ENCODE measurements around the gene PLCG1.

Gene PLCG1

DNA sequence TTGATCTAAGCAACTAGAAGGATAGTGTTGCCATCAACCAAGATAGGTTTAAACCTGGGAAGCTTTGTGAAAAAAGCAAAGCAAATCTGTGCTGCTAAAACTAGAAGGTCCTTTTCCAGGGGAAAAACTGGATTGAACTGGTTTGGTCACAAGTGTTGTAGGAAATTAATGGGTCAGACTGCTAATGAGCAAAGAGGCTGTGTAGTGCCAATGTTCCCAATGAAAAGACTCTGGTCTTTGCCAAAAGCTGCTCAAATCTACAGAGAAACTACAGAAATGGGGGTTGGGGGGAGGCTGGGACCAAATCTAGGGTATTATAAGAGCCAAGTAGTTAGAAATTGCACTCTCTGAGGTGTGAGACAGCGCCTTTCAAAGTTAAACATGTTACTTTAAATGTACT lies 85.0 kb downstream of the PLCG1 start:
- TF ChIP-seq, protein P1, sequence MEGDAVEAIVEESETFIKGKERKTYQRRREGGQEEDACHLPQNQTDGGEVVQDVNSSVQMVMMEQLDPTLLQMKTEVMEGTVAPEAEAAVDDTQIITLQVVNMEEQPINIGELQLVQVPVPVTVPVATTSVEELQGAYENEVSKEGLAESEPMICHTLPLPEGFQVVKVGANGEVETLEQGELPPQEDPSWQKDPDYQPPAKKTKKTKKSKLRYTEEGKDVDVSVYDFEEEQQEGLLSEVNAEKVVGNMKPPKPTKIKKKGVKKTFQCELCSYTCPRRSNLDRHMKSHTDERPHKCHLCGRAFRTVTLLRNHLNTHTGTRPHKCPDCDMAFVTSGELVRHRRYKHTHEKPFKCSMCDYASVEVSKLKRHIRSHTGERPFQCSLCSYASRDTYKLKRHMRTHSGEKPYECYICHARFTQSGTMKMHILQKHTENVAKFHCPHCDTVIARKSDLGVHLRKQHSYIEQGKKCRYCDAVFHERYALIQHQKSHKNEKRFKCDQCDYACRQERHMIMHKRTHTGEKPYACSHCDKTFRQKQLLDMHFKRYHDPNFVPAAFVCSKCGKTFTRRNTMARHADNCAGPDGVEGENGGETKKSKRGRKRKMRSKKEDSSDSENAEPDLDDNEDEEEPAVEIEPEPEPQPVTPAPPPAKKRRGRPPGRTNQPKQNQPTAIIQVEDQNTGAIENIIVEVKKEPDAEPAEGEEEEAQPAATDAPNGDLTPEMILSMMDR (IDR thresholded peaks at IDR 0.05), result no peak

DNA sequence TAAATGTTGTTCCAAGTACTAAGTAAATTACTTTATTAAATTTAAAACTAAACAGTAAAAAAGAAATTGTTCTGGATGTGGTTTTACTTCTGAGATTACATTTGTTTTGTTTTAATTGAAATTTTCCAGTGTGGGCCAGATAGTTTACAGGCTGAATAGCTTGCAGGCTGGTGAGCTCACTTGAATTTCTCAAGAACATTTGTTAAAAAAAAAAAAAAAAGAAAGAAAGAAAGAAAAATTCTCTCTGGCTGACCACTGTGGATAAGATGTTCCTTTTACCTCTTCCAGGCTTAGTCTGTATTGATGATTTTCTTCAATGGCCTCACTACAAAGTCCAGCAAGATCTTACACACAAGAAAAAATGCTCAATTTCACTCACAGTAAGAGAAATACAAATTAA lies 85.4 kb downstream of the PLCG1 start:
- TF ChIP-seq, protein P1 (IDR thresholded peaks at IDR 0.05), result no peak

DNA sequence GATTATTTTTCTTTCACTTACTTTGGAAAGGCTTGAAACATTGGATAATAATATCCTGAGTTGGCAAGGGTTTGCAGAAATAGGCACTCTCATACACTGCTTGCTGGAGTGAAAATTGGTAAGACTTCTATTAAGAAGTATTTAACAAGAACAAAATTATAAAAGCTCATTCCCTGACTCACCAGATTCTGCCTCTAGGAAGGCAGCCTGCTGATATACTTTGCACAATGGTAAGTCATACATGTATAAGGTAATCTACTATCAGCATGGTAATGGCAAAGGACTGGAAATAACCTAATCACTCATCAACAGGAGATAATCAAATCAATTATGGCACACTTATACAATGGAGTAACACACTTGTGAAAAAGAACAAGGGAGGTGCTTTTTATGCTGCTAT lies 85.8 kb downstream of the PLCG1 start:
- TF ChIP-seq, protein P1 (IDR thresholded peaks at IDR 0.05), result no peak

DNA sequence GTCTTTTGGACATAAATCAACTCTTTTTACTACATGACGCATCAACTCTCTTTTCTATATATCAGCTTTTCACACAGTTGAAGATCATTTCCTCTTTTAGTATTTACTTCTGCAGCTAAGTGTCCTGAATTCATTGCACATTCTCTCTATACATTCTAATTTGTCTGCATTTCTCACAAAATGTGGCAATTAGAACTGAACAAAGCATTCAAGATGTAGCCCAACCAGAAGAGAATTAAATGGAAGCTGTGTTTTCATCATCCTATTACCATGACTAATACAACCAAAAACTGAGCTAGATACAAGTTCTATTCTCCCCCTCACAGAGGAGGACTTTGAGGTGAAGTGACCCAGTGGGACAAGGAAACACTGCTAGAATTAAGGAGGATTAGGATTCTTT lies 86.9 kb downstream of the PLCG1 start:
- TF ChIP-seq, protein P1 (IDR thresholded peaks at IDR 0.05), result no peak

DNA sequence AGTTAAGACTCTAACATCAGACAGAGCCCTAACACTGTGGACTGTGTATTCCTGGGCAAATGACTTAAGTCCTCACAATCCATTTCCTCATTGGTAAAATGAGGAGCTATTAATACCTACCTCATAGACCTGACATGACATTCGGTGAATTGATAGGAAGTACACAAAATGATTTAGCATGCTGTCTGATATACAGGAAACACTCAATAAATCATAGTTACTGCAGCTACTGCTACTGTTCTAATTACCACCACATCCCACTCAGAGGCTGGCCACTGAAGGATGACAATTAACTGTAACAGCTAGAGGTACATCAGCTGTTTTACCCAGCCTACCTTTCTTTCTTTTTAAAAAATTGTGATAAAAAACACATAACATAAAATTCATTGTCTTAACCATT lies 87.7 kb downstream of the PLCG1 start:
- TF ChIP-seq, protein P1 (IDR thresholded peaks at IDR 0.05), result no peak

DNA sequence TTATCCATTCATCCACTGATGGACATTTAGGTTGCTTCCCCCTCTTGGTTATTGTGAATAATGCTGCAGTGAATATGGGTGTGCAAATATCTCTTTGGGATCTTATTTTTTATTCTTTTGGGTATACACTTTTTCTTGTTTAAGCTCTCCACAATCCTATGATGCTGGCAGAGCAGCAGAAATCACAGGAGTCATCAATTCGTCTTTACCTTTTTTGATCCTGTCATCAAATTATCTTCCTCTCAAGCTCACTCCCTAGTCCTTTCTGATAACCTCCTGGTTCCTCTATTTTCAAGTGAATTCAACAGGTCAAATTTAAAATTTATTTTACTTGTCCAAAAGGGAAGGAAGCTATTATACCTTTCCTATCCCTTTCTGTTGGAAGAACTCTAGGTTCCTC lies 89.1 kb downstream of the PLCG1 start:
- TF ChIP-seq, protein P1 (IDR thresholded peaks at IDR 0.05), result no peak
